ENCODE measurements around the gene POLR2E.

DNA sequence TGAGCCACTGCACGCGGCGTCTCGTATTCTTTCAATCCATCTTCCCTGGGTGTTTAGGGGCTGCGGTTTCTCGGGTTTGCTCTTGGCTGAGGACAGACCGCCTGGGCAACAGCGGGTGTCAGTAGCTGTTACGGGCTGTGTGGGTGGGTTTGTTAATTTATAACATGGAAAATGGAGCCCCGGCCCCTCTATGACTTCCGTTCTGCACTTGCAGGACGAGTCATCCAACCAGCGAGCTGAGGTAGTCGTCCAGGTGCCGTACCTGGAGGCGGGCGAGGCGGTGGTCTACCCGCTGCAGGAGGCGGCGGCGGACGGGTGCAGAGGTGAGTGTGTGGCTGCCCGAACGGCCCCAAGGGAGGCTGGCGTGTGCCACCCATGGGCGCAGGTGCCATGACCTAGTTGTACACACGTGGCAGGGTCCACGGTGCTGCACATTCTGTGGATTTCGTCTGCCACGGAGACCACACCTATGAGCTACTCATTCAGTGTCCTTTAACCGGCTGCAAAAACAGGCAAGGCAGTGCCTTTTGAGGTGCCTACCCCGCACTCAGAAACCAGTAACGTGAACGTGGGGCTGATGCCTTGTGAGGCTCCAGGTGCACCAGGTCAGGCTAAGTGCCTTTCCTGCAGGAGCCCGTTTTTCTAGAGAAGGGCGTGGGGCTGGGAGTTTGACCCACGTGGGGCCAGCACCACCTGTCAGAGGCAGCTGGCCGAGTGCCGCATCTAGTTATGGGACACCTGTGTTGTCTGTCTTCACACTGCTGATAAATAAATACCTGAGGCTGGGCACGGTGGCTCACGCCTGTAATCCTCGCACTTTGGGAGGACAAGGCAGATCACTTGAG lies 10.9 kb downstream of the POLR2E start:
- TF ChIP-seq EZH2 (IDR thresholded peaks at IDR 0.05; ENCODE audit: borderline replicate concordance, low read depth, low read length, poor library complexity, severe bottlenecking), result no peak
- TF ChIP-seq, protein P1, sequence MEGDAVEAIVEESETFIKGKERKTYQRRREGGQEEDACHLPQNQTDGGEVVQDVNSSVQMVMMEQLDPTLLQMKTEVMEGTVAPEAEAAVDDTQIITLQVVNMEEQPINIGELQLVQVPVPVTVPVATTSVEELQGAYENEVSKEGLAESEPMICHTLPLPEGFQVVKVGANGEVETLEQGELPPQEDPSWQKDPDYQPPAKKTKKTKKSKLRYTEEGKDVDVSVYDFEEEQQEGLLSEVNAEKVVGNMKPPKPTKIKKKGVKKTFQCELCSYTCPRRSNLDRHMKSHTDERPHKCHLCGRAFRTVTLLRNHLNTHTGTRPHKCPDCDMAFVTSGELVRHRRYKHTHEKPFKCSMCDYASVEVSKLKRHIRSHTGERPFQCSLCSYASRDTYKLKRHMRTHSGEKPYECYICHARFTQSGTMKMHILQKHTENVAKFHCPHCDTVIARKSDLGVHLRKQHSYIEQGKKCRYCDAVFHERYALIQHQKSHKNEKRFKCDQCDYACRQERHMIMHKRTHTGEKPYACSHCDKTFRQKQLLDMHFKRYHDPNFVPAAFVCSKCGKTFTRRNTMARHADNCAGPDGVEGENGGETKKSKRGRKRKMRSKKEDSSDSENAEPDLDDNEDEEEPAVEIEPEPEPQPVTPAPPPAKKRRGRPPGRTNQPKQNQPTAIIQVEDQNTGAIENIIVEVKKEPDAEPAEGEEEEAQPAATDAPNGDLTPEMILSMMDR (conservative IDR thresholded peaks at IDR 0.05; ENCODE audit: low read depth, low read length), result no peak

All from A673 (cell line).